GM12872 (cell line): Measurements from ENCODE around the gene IFI16.

Experiments used
- TF ChIP-seq, protein P1 (sequence below): IDR thresholded peaks from 3 replicates; pipeline ENCODE4 v1.5.1; 2011; ENCODE audit warnings: low read depth, mild to moderate bottlenecking, low read length, moderate library complexity; ENCODE audit not compliant: insufficient read depth

Gene IFI16

DNA sequence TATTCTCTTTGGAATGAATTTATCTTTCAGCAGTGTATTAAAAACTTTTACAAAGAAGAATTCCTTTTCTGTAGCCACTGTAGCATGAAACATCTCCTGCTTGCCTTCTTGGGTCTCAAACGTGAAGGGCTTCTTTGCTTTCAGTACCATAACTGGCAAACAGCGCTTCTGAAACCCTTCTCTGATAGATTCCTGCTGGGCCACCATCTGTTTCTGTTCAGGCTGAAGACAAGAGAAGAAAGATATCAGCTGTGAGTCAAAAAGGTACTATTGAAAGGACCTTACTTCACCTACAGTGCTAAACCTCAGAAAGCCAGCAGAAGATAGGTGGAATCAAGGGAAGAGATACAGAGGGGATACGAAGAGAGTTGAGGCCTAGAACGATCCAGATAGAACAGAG lies 56.4 kb downstream of the IFI16 start:
- TF ChIP-seq, protein P1, sequence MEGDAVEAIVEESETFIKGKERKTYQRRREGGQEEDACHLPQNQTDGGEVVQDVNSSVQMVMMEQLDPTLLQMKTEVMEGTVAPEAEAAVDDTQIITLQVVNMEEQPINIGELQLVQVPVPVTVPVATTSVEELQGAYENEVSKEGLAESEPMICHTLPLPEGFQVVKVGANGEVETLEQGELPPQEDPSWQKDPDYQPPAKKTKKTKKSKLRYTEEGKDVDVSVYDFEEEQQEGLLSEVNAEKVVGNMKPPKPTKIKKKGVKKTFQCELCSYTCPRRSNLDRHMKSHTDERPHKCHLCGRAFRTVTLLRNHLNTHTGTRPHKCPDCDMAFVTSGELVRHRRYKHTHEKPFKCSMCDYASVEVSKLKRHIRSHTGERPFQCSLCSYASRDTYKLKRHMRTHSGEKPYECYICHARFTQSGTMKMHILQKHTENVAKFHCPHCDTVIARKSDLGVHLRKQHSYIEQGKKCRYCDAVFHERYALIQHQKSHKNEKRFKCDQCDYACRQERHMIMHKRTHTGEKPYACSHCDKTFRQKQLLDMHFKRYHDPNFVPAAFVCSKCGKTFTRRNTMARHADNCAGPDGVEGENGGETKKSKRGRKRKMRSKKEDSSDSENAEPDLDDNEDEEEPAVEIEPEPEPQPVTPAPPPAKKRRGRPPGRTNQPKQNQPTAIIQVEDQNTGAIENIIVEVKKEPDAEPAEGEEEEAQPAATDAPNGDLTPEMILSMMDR, result no peak

DNA sequence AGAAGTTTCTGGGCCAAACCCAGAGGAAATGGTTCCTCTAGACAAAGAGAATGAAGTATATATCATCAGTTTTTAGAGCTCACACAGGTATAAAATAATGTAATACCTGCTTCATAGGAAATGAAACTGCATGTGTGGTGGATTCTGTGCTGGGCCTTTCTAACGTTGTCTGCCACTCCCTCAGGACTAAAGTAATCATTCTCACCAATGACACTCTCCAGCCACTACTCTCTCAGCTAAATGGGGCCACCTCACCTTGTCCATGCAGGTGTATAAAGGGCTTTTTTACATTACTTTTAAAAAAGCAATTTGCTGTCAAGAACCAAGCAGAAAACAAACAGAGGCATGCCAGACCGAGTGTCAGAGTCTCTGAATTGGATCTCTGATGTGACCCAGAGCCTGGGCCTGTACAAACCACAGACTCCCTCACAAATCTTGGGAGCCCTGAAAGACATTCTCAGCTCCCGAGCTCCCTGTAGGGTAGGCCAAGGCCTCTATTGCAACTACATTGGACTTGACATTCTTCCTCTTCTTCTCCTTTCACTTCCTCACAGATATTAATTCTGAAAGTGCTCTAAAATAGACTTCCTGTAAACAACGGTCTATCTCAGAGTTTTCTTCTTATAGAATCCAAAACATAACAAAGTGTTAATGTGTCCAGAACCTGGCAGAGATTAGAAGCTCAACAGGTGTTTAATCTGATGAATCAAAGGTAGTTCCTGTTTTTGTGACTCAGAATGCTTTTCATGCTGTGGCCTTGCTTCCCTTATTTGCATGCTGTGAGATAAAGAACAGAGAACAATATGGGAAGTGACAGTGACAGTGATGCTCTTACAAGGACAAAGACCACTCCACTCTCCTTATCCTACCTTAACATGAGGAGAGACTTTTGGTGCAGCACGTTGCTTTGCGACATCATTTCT lies 58.3 kb downstream of the IFI16 start:
- TF ChIP-seq, protein P1, result no peak

DNA sequence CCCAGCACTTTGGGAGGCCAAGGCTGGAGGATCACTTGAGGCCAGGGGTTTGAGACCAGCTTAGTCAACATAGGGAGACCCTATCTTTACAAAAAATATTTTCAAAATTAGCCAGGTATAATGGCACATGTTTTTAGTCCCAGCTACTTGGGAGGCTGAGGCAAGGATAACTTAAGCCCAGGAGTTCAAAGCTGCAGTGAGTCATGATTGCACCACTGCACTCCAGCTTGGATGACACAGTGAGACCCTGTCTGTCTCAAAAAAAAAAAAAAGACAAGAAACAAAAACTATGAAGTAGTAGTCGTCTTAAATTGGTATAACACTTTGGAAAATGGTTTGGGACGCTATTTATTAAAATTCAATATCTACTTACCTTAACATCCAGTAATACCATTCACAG lies 59.2 kb downstream of the IFI16 start:
- TF ChIP-seq, protein P1, result no peak

DNA sequence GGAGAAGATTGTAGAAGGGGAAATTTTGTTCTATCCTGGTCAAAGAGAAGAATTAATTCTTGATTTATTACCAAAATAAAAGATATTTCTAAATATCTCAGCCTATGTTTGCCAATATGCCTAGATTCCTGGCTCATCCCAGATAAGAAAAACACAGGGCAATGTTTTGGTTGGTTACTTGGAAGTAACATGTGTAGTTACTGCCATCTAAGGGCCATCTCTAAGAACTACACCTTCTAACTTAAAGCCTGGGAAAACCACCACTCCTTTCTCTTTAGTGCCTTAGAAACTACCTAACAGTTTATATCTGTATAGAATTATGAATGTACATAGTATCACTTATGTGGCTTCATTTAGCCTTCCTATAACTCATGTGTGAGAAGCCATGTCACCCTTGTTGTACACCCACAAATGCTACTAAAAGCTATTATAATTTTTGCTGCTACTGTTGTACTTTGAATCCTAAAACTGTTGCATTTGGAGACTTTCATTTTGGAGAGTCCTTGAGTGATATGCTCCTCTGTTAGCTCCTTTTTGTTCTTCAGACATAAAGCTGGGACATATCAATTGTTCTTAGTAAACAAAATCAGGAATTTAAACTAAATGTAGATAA lies 62.4 kb downstream of the IFI16 start:
- TF ChIP-seq, protein P1, result peak; percentile 75

DNA sequence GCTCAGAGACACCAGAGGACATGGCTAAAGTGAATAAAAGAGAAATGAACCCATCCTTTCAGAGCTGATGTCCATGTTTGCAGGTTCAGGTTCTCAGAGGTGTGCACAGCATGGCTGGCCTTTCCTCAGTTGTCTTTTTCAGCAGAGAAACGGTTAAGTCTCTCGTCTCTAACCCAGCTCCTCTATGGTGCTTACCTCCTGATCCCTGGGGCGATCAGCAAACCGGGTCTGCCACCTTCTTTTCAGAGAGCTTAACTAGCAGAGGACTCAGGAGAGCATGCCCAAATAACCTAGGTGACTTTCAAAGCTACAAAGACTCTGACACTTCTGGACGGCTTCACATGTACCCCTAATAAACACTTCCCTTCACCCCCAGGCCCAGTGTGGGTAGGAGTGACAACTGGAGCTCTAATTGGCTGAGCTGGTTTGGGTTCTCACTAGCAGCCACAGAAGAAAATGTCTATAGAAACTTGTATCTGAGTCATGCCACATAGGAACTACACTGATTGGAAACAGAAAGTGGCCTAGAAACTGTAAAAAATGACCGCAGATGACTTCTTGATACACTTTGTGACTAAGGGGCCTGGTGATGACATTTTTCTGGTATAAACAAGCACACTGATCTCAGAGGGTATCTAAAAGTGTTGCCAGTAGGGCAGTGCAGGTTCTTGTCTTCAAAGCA lies 66.9 kb downstream of the IFI16 start, which contains the start of gene AIM2:
Gene AIM2 (minus strand): TSS at position 329 of the 682 bp plus-strand sequence. CDS start 3,267 bp downstream, outside the sequence.
- TF ChIP-seq, protein P1, result no peak

DNA sequence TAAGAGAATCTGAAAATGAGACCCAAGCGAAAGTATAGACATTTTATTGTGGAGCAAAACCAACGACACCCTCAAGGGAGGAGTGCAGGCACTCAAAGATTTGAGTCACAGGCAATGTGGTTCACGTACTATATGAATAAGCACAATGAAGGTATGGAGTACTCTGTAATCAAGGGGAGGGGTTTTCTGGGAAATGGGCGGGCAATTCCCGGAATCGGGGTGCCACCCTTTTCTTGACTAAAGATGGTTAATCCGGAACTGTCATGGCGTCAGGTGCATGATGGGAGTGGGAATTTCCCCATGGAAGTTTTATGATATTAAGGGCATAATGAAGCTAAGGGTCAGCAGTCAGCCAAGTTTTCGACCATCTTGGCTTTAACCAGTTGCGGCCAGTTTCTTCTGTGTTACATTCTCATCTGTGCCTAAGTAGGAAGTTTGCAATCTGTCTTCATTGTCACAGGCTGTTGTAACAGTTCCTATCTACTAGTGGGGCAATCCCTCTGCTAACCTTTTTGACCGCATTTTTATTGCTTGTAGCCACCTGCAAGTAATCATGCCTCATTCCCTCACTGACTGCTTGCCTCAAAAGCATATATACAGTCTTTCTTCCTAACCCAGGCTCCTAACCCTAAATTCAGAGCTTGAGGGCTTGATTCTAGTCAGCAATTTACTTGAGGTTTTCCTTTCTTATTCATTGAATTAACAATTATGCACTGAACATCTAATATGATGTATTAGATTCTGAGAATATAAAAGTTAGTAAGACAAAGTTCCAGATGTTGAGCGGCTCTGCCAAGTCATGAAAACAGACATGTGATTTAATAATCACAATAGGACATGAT lies 67.6 kb downstream of the IFI16 start:
- TF ChIP-seq, protein P1, result no peak

DNA sequence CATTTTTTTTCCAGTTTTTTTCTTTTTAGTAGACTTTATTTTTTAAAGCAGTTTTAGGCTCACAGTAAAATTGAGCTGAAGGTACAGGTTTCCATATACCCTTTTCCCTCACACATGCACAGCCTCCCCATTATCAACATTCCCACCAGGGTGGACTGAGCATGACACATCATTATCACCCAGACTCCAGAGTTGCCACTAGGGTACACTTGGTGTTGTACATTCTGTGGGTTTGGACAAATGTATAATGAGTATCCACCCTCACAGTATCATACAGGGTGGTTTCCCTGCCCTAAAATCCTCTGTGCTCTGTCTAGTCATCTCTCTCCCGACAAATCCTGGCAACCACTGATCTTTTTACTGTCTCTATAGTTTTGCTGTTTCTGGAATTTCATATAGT lies 69.8 kb downstream of the IFI16 start:
- TF ChIP-seq, protein P1, result no peak
